H9 (cell line): Measurements from ENCODE around the gene ARHGAP26. TPM values are rescaled to one million over a fixed set of nuclear protein-coding genes. Genes with fewer than 3 reads are reported as not detected.

ENCODE experiments used
- DNase-seq: peaks from one replicate; pipeline ENCODE4 v3.0.0-alpha.2; 2017
- H2AFZ ChIP-seq: one replicate; pipeline ENCODE4 v1.6.1; 2013; ENCODE audit warnings: mild to moderate bottlenecking, low read length, control low read depth, moderate library complexity
- H2AK5ac ChIP-seq: 2 replicates; pipeline ENCODE4 v1.6.1; 2013; ENCODE audit warnings: low read length, control low read depth, mixed read lengths; ENCODE audit not compliant: insufficient read length
- H2BK120ac ChIP-seq: one replicate; pipeline ENCODE4 v1.6.1; 2013; ENCODE audit warnings: low read depth, mild to moderate bottlenecking, low read length, control low read depth, inconsistent platforms; ENCODE audit not compliant: poor library complexity, severe bottlenecking
- H2BK12ac ChIP-seq: 2 replicates; pipeline ENCODE4 v1.6.1; 2013; ENCODE audit warnings: low read length, control low read depth, mixed read lengths, low read depth; ENCODE audit not compliant: insufficient read length
- H2BK15ac ChIP-seq: 2 replicates; pipeline ENCODE4 v1.6.1; 2013; ENCODE audit warnings: low read depth, low read length, control low read depth
- H2BK20ac ChIP-seq: one replicate; pipeline ENCODE4 v1.6.1; 2013; ENCODE audit warnings: low read depth, mild to moderate bottlenecking, low read length, control low read depth, inconsistent platforms; ENCODE audit not compliant: poor library complexity, severe bottlenecking
- H2BK5ac ChIP-seq: 2 replicates; pipeline ENCODE4 v1.6.1; 2013; ENCODE audit warnings: low read length, control low read depth, mixed read lengths; ENCODE audit not compliant: insufficient read length
- H3K14ac ChIP-seq: 2 replicates; pipeline ENCODE4 v1.6.1; 2013; ENCODE audit warnings: low read length, control low read depth; ENCODE audit not compliant: insufficient read depth
- H3K18ac ChIP-seq: 2 replicates; pipeline ENCODE4 v1.6.1; 2013; ENCODE audit warnings: low read depth, mild to moderate bottlenecking, mixed read lengths, low read length, control low read depth; ENCODE audit not compliant: insufficient read length
- H3K23ac ChIP-seq: 2 replicates; pipeline ENCODE4 v1.6.1; 2013; ENCODE audit warnings: low read length, control low read depth, mixed read lengths, low read depth; ENCODE audit not compliant: insufficient read length
- H3K23me2 ChIP-seq: 2 replicates; pipeline ENCODE4 v1.6.1; 2013; ENCODE audit warnings: low read depth, mild to moderate bottlenecking, mixed read lengths, low read length, control low read depth; ENCODE audit not compliant: insufficient read length, poor library complexity, severe bottlenecking
- H3K27ac ChIP-seq: 2 replicates; pipeline ENCODE4 v1.5.1; 2013; ENCODE audit warnings: low read length, control low read depth, mixed read lengths, low read depth; ENCODE audit not compliant: insufficient read length
- H3K27me3 ChIP-seq: 2 replicates; pipeline ENCODE4 v1.6.1; 2013; ENCODE audit warnings: low read length, control low read depth, inconsistent platforms; ENCODE audit not compliant: insufficient read depth
- H3K4ac ChIP-seq: 2 replicates; pipeline ENCODE4 v1.6.1; 2013; ENCODE audit warnings: low read depth, mild to moderate bottlenecking, control low read depth, inconsistent platforms, low read length, moderate library complexity
- H3K4me1 ChIP-seq: 2 replicates; pipeline ENCODE4 v1.6.1; 2013; ENCODE audit warnings: low read length, control low read depth, inconsistent platforms; ENCODE audit not compliant: insufficient read depth
- H3K4me2 ChIP-seq: 2 replicates; pipeline ENCODE4 v1.6.1; 2013; ENCODE audit warnings: low read length, control low read depth, mixed read lengths; ENCODE audit not compliant: insufficient read length, insufficient read depth
- H3K56ac ChIP-seq: 2 replicates; pipeline ENCODE4 v1.6.1; 2013; ENCODE audit warnings: low read depth, mild to moderate bottlenecking, mixed read lengths, low read length, control low read depth; ENCODE audit not compliant: insufficient read length
- H3K79me1 ChIP-seq: 2 replicates; pipeline ENCODE4 v1.6.1; 2013; ENCODE audit warnings: low read depth, mild to moderate bottlenecking, moderate library complexity, low read length, control low read depth, inconsistent platforms; ENCODE audit not compliant: insufficient read depth, poor library complexity, severe bottlenecking
- H3K79me2 ChIP-seq: 2 replicates; pipeline ENCODE4 v1.6.1; 2013; ENCODE audit warnings: low read length, control low read depth, inconsistent platforms; ENCODE audit not compliant: insufficient read depth
- H3K9ac ChIP-seq: 2 replicates; pipeline ENCODE4 v1.6.1; 2013; ENCODE audit warnings: low read length, control low read depth, mixed read lengths; ENCODE audit not compliant: insufficient read length; ENCODE audit errors: extremely low read depth
- H3K9me3 ChIP-seq: one replicate; pipeline ENCODE4 v1.6.1; 2013; ENCODE audit warnings: low read depth, low read length, inconsistent platforms; ENCODE audit not compliant: control insufficient read depth
- H3T11ph ChIP-seq: one replicate; pipeline ENCODE4 v1.6.1; 2013; ENCODE audit warnings: mild to moderate bottlenecking, low read length, control low read depth, inconsistent platforms
- H4K20me1 ChIP-seq: one replicate; pipeline ENCODE4 v1.6.1; 2013; ENCODE audit not compliant: control insufficient read depth, insufficient read length, insufficient read depth
- H4K5ac ChIP-seq: 2 replicates; pipeline ENCODE4 v1.6.1; 2013; ENCODE audit warnings: low read depth, mild to moderate bottlenecking, mixed read lengths, low read length, control low read depth; ENCODE audit not compliant: insufficient read length
- H4K8ac ChIP-seq: replicated peaks from 2 replicates; pipeline ENCODE4 v1.6.1; 2013; ENCODE audit warnings: low read length, control low read depth, mixed read lengths, low read depth; ENCODE audit not compliant: insufficient read length
- H4K91ac ChIP-seq: 2 replicates; pipeline ENCODE4 v1.6.1; 2013; ENCODE audit warnings: low read depth, mild to moderate bottlenecking, moderate library complexity, mixed read lengths, low read length, control low read depth; ENCODE audit not compliant: insufficient read length
- H3K27ac Mint-ChIP-seq, 3 experiments: 2 replicates in 2 of 3; 3 replicates in 1 of 3; pipeline ENCODE4 v1.8.0; 2020 to 2021; ENCODE audit warnings: mixed read lengths in 3 of 3, mild to moderate bottlenecking in 1 of 3, moderate library complexity in 1 of 3
- H3K27me3 Mint-ChIP-seq: 2 replicates; pipeline ENCODE4 v1.8.0; 2021; ENCODE audit warnings: low read depth, mild to moderate bottlenecking, moderate library complexity, mixed read lengths
- H3K36me3 Mint-ChIP-seq, 3 experiments: 2 replicates in 2 of 3; 3 replicates in 1 of 3; pipeline ENCODE4 v1.8.0; 2020 to 2021; ENCODE audit warnings: low read depth in 3 of 3, mixed read lengths in 3 of 3; ENCODE audit not compliant: insufficient read depth in 1 of 3
- H3K4me1 Mint-ChIP-seq, 2 experiments: 2 replicates each; pipeline ENCODE4 v1.8.0; 2020; ENCODE audit warnings: mixed read lengths in 2 of 2
- H3K4me3 Mint-ChIP-seq, 2 experiments: 2 replicates in 1 of 2; 3 replicates in 1 of 2; pipeline ENCODE4 v1.8.0; 2020 to 2021; ENCODE audit warnings: mild to moderate bottlenecking in 2 of 2, mixed read lengths in 2 of 2, moderate library complexity in 1 of 2
- H3K9me3 Mint-ChIP-seq, 2 experiments: 2 replicates in 1 of 2; 3 replicates in 1 of 2; pipeline ENCODE4 v1.8.0; 2020; ENCODE audit warnings: mild to moderate bottlenecking in 2 of 2, mixed read lengths in 2 of 2, moderate library complexity in 1 of 2
- WGBS: extraction: QIAGEN DNeasy Blood & Tissue Kit; methylation state at CpG from one replicate; pipeline ENCODE4 v1.1.7; 2013; ENCODE audit warnings: missing lambda C conversion rate, low lambda C conversion rate, mixed read lengths; ENCODE audit not compliant: insufficient read length; ENCODE audit errors: extremely low coverage; 5-methylcytosine and 5-hydroxymethylcytosine counted together
- total RNA-seq: library from RNA; stranded (reverse); gene quantifications from 2 replicates; pipeline ENCODE4 v1.2.1, GENCODE V29; 2021
- TF ChIP-seq, protein P1 (sequence below): fragments of 200-600 bp; sonication (generic); conservative IDR thresholded peaks from 3 replicates; pipeline ENCODE4 v1.8.0; 2021; ENCODE audit warnings: antibody characterized with exemption, mild to moderate bottlenecking

Gene ARHGAP26
- total RNA-seq, 1 experiment from 2014 or later = 13.8 TPM

DNA sequence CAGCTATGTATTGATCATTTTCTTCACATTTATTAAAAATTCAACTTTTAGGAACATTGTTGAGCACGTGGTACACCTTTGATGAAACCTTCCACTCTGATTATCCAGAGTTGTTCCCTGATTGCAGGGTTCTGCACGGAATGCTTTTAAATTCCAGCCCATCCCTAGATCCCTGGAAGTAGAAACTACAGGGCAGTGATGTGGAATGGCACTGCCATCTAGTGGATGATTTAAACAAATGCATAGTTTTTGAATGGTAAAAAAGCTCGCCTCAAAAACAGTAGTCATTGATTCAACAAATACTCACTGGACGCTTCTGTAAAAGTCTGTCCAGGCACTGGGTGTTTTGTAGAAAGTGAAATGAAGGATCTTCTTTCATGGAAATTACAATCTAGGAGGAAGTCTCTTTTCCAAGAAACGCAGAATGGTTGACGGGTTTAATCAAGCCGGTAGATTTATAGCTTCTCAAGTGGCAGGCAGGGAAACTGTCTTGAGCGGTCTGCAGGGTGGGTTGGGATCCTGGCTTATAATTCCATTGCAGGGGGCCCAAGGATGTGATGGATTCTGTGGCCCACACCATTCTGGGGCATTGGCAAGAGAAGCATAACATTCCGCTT is 118.4 kb downstream of the ARHGAP26 start:
- DNase-seq = no peak
- H2BK12ac ChIP-seq = no peak overlapping the region
- no peaks in the 10 kb centered on the region; a peak in 1 of 5 replicates for H3K9me3 Mint-ChIP-seq
- H2BK5ac ChIP-seq = no peak overlapping the region
- no peak overlapping the region for H4K8ac ChIP-seq
- no peak overlapping the region for H3T11ph ChIP-seq
- H3K56ac ChIP-seq = no peak overlapping the region
- no peaks in the 10 kb centered on the region for H3K27me3 ChIP-seq
- H4K20me1 ChIP-seq = no peaks in the 10 kb centered on the region
- H2BK15ac ChIP-seq = no peak overlapping the region
- TF ChIP-seq, protein P1, sequence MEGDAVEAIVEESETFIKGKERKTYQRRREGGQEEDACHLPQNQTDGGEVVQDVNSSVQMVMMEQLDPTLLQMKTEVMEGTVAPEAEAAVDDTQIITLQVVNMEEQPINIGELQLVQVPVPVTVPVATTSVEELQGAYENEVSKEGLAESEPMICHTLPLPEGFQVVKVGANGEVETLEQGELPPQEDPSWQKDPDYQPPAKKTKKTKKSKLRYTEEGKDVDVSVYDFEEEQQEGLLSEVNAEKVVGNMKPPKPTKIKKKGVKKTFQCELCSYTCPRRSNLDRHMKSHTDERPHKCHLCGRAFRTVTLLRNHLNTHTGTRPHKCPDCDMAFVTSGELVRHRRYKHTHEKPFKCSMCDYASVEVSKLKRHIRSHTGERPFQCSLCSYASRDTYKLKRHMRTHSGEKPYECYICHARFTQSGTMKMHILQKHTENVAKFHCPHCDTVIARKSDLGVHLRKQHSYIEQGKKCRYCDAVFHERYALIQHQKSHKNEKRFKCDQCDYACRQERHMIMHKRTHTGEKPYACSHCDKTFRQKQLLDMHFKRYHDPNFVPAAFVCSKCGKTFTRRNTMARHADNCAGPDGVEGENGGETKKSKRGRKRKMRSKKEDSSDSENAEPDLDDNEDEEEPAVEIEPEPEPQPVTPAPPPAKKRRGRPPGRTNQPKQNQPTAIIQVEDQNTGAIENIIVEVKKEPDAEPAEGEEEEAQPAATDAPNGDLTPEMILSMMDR = peak; percentile 88
- no peak overlapping the region for H3K14ac ChIP-seq
- no peak overlapping the region for H2AFZ ChIP-seq
- no peaks in the 10 kb centered on the region for H3K27me3 Mint-ChIP-seq
- H4K91ac ChIP-seq = no peak overlapping the region
- no peaks in the 10 kb centered on the region for H3K9me3 ChIP-seq
- no peak overlapping the region for H3K4ac ChIP-seq
- peaks cover 21 to 36% of the 10 kb centered on the region in 2 experiments for H3K4me1 Mint-ChIP-seq
- H3K18ac ChIP-seq = no peak overlapping the region
- no peak overlapping the region for H3K4me3 Mint-ChIP-seq
- H2AK5ac ChIP-seq = no peak overlapping the region
- no peaks in the 10 kb centered on the region for H3K79me2 ChIP-seq
- no peak overlapping the region for H3K4me2 ChIP-seq
- no peak overlapping the region for H3K27ac ChIP-seq
- no peak overlapping the region for H2BK20ac ChIP-seq
- H3K4me1 ChIP-seq = peaks cover 4% of the 10 kb centered on the region; the same call in 1 of the 2 replicates
- peaks cover 0 to 3% (median 0%) of the 10 kb centered on the region in 3 experiments; a peak in 2 of 7 replicates for H3K36me3 Mint-ChIP-seq
- H3K23ac ChIP-seq = no peak overlapping the region
- no peaks in the 10 kb centered on the region for H3K23me2 ChIP-seq
- H2BK120ac ChIP-seq = no peak overlapping the region
- peak overlapping the region in 1 of 3 experiments; percentile 55; a peak in 3 of 7 replicates for H3K27ac Mint-ChIP-seq
- no peak overlapping the region for H4K5ac ChIP-seq
- WGBS = no CpG with 5 or more reads among the region's 9 CpGs
- no peak overlapping the region for H3K9ac ChIP-seq
- no peaks in the 10 kb centered on the region for H3K79me1 ChIP-seq
